ENCODE measurements around the gene VEGFA.

VEGFA gene

GRCh38 chr6:43769526-43770371 is at the start of gene VEGFA:
TSS of gene VEGFA (plus strand) at chr6:43770211.
- DNase-seq = peak; percentile 92

GRCh38 chr6:43720999-43721398 is 49.0 kb upstream of the VEGFA start:
- DNase-seq = no peak

GRCh38 chr6:43722920-43723545 is 47.0 kb upstream of the VEGFA start:
- no peak for DNase-seq

GRCh38 chr6:43723737-43724295 is 46.2 kb upstream of the VEGFA start:
- DNase-seq = peak; percentile 69

- no peak for DNase-seq
Observed at GRCh38 chr6:43724354-43724753, 45.7 kb upstream of the VEGFA start.

- DNase-seq = peak; percentile 97
Observed at GRCh38 chr6:43724914-43725642, 44.9 kb upstream of the VEGFA start.

- no peak for DNase-seq
Observed at GRCh38 chr6:43725643-43726580, 44.1 kb upstream of the VEGFA start.

GRCh38 chr6:43727634-43728033 is 42.4 kb upstream of the VEGFA start:
- DNase-seq = no peak

- DNase-seq = no peak
Observed at GRCh38 chr6:43728586-43728985, 41.4 kb upstream of the VEGFA start.

GRCh38 chr6:43729537-43729936 is 40.5 kb upstream of the VEGFA start:
- DNase-seq = no peak

GRCh38 chr6:43730634-43731033 is 39.4 kb upstream of the VEGFA start:
- DNase-seq = no peak

- no peak for DNase-seq
Observed at GRCh38 chr6:43733471-43734293, 36.3 kb upstream of the VEGFA start.

GRCh38 chr6:43734294-43734665 is 35.7 kb upstream of the VEGFA start:
- DNase-seq = no peak

GRCh38 chr6:43735642-43736199 is 34.3 kb upstream of the VEGFA start:
- no peak for DNase-seq

GRCh38 chr6:43736211-43736786 is 33.7 kb upstream of the VEGFA start:
- DNase-seq = no peak

GRCh38 chr6:43736844-43737243 is 33.2 kb upstream of the VEGFA start:
- DNase-seq = no peak

GRCh38 chr6:43737272-43738081 is 32.5 kb upstream of the VEGFA start:
- DNase-seq = peak; percentile 58

- no peak for DNase-seq
Observed at GRCh38 chr6:43738267-43738676, 31.7 kb upstream of the VEGFA start.

GRCh38 chr6:43738877-43739641 is 31.0 kb upstream of the VEGFA start:
- no peak for DNase-seq
